ENCODE data around the gene ZNHIT2.

ZNHIT2 gene

DNA sequence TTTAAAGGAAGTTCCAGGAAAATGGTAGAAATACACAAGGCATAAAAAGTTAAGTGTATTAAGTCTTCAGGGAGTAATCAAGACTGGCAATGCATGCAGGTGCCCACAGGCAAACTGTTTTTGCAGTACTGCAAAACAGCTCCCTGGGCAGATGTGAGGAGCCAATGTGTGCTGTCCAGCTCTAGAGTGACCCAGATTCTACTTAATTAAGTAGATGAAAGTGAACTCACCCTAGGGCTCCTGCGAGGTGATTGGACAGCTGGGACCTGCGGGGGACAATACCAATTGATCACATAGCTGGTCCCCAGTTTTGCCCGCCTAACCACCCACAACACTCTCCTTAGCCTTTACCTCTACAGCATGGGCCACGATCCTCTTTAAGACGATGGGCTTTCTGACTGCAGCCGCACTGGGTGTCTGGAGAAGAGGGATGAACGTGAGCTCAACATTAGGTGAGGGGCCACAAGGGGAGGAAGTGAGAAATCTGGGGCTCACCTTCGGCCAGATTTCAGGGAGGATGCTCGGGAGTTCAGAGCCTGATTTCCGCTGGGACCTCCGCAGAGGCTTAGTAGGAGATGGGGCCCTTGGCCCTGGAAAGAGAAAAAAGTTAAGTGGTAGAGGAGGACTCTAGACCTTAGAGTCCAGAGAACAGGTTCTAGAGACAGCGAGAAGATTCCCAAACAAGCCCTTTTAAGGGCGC is 34.2 kb downstream of the ZNHIT2 start:
- TF ChIP-seq, protein P1, sequence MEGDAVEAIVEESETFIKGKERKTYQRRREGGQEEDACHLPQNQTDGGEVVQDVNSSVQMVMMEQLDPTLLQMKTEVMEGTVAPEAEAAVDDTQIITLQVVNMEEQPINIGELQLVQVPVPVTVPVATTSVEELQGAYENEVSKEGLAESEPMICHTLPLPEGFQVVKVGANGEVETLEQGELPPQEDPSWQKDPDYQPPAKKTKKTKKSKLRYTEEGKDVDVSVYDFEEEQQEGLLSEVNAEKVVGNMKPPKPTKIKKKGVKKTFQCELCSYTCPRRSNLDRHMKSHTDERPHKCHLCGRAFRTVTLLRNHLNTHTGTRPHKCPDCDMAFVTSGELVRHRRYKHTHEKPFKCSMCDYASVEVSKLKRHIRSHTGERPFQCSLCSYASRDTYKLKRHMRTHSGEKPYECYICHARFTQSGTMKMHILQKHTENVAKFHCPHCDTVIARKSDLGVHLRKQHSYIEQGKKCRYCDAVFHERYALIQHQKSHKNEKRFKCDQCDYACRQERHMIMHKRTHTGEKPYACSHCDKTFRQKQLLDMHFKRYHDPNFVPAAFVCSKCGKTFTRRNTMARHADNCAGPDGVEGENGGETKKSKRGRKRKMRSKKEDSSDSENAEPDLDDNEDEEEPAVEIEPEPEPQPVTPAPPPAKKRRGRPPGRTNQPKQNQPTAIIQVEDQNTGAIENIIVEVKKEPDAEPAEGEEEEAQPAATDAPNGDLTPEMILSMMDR (IDR thresholded peaks at IDR 0.05; ENCODE audit: low read depth, low read length, missing control alignments), result no peak
- DNase-seq (ENCODE audit: low read depth), result no peak
- in situ Hi-C loops (cut with HindIII; ENCODE audit: low sequenced_read_pairs), result no loop called here

DNA sequence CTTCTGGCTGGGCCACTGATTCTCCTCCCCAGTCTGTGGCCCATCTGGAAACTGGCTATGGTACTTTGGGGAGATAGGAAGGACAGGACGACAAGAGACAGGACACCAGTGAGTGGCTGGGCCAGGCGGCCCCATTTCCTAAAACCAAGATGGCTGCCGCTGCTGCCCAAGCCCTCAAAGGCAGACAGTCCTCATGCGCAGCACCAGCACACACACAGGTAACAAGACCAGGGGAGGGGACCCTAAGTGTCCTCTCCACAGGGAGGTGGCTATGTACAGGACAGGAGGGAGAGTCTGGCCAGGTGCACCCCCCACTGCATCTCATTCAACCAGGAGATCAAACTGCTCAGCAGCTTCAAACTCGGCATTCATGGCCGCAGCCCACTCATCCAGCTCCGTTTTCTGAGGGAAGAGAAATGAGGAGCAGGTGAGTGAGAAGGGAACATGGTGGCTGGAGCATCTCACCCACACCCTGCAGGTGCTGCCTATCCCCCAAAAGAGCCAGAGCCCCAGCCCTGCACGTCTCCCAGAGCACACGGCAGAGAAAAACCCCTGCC is 38.6 kb downstream of the ZNHIT2 start:
- in situ Hi-C loops (cut with HindIII; ENCODE audit: low sequenced_read_pairs), result no loop called here
- no peak for DNase-seq (ENCODE audit: low read depth)
- TF ChIP-seq, protein P1 (IDR thresholded peaks at IDR 0.05; ENCODE audit: low read depth, low read length, missing control alignments), result no peak
- no peak overlapping the region for H3K4me3 ChIP-seq (ENCODE audit: low read depth, low read length)

More for the DNA sequence above, 34.2 kb downstream of the ZNHIT2 start:
- peak overlapping the region; percentile 71 for H3K4me3 ChIP-seq (ENCODE audit: low read depth, low read length)

DNA sequence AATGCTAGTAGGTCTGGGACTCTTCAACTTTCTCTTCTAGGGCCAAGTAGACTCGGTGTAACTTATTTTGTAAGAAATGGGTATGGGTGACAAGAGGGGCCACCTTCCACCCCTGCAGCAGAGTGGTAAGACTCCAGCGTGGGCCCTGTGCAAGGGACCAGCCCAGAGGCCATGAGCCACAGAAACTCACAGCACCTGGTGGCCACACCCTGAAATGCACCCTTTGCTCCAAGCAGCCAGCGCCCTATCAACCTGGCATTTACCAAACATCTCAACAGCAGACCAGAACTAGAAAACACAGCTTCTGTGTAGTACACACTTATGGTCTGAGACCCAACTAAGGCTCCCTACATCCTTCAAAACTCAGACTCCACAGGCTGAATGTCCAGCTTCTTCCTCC is 39.4 kb downstream of the ZNHIT2 start:
- DNase-seq (ENCODE audit: low read depth), result no peak
- no peak overlapping the region for H3K4me3 ChIP-seq (ENCODE audit: low read depth, low read length)
- in situ Hi-C loops (cut with HindIII; ENCODE audit: low sequenced_read_pairs), result no loop called here
- TF ChIP-seq, protein P1 (IDR thresholded peaks at IDR 0.05; ENCODE audit: low read depth, low read length, missing control alignments), result peak; percentile 65

DNA sequence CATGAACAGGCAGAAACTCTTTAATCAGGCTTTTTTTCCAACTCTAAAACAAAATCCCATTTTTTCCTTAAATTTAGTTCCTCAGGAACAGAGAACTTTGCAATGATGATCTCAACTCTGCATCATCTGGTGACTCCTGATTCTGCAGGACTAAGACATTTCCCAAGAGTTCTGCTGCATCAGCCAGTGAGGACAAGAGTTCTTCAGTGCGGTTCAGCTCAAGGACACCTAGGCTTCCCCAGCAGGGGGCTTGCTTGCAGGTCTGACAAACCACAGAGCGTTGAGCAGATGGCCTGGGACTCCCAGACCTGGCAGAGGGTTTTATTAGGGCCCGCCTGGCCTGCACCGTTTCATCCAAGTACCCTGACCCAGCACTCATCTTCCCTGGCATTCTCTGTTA is 40.0 kb downstream of the ZNHIT2 start:
- DNase-seq (ENCODE audit: low read depth), result no peak
- in situ Hi-C loops (cut with HindIII; ENCODE audit: low sequenced_read_pairs), result no loop called here
- no peak overlapping the region for H3K4me3 ChIP-seq (ENCODE audit: low read depth, low read length)
- TF ChIP-seq, protein P1 (IDR thresholded peaks at IDR 0.05; ENCODE audit: low read depth, low read length, missing control alignments), result no peak

DNA sequence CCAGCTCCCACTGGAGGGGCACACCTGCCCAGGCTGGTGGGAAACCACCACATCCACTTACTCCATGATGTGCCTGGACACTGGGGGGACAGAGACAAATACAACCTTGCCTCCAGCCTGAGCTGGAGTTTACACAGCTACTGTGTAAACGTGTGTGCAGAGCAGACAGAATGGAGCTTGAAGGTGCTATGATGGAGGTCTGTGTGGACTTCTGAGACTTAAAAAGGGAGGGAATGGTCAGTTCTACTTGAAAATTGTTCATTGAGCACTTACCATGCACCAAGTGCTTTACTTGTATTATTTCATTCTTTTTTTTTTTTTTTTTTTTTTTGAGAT is 44.9 kb downstream of the ZNHIT2 start:
- TF ChIP-seq, protein P1 (IDR thresholded peaks at IDR 0.05; ENCODE audit: low read depth, low read length, missing control alignments), result no peak
- DNase-seq (ENCODE audit: low read depth), result no peak
- no peak overlapping the region for H3K4me3 ChIP-seq (ENCODE audit: low read depth, low read length)
- in situ Hi-C loops (cut with HindIII; ENCODE audit: low sequenced_read_pairs), result no loop called here

DNA sequence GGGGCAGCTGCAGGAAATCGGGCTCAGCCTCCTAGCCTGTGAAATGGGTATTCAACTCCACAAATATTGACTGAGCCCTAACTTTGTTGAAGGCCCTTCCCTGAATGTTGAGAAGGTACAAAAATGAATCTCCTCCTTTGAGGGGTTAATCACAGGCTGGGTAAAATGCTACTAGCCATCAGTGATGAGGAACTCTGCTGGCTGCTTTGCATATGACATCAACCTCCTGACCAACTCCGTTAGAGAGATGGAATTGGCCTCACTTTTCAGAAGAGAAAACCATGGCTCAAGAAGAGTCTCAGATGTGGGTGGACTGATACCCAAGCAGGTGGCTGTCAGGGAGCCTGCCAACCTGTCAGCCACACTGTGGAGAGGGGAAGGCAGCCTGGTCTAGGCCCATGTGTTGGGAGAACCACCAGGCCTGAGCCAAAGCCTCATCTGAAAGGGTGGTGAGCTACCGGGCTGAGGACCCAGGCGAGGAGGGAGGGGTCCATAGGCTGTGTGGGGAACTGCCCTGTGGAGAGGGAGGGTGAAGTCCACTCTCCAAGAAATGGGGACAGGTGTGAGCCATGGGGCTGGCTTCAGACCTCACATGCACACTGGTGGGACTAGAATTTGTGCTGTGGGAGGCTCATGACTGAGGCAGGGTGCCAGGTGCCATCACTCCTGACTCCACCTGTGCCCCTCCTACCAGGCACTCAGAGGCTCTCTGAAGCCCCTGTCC is 45.4 kb downstream of the ZNHIT2 start:
- DNase-seq (ENCODE audit: low read depth), result no peak
- TF ChIP-seq, protein P1 (IDR thresholded peaks at IDR 0.05; ENCODE audit: low read depth, low read length, missing control alignments), result no peak
- no peak overlapping the region for H3K4me3 ChIP-seq (ENCODE audit: low read depth, low read length)
- in situ Hi-C loops (cut with HindIII; ENCODE audit: low sequenced_read_pairs), result no loop called here

All from astrocyte of the cerebellum (primary cell).